ENCODE results near the gene NELFE. TPM values are rescaled to one million over a fixed set of nuclear protein-coding genes. Genes with fewer than 3 reads are reported as not detected.
"Not testable (repeated sequence)": the region's sequence is repeated elsewhere in the genome, so short reads cannot be mapped to it uniquely, and the experiment has no call there.

NELFE gene
- total RNA-seq, 2 donors from 2014 or later = 40.0 to 81.7 TPM

DNA sequence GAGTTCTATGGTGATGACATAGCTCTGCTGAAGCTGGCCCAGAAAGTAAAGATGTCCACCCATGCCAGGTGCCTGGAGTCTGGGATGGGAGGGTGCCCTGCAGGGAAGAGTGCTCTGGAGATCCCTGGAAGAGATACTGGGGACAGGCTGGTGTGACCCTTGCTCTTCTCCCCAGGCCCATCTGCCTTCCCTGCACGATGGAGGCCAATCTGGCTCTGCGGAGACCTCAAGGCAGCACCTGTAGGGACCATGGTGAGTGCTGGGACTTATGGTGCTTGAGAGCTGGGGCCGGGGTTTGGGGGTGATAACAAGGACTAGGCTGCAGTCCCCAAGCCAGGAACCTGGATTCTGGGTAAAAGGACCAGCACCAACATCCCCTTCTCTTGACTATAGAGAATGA is 15.0 kb downstream of the NELFE start:
- H3K4me3 ChIP-seq = no peak overlapping the region
- H3K4me1 ChIP-seq = peaks cover 0 to 20% of the 10 kb centered on the region in 2 donors
- no peaks in the 10 kb centered on the region for H3K36me3 ChIP-seq
- H3K9me3 ChIP-seq = no peaks in the 10 kb centered on the region
- no peaks in the 10 kb centered on the region for H3K27me3 ChIP-seq
- TF ChIP-seq, protein P1, sequence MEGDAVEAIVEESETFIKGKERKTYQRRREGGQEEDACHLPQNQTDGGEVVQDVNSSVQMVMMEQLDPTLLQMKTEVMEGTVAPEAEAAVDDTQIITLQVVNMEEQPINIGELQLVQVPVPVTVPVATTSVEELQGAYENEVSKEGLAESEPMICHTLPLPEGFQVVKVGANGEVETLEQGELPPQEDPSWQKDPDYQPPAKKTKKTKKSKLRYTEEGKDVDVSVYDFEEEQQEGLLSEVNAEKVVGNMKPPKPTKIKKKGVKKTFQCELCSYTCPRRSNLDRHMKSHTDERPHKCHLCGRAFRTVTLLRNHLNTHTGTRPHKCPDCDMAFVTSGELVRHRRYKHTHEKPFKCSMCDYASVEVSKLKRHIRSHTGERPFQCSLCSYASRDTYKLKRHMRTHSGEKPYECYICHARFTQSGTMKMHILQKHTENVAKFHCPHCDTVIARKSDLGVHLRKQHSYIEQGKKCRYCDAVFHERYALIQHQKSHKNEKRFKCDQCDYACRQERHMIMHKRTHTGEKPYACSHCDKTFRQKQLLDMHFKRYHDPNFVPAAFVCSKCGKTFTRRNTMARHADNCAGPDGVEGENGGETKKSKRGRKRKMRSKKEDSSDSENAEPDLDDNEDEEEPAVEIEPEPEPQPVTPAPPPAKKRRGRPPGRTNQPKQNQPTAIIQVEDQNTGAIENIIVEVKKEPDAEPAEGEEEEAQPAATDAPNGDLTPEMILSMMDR (IDR thresholded peaks at IDR 0.05) = no peak
- no peak for DNase-seq (ENCODE audit: low spot score)
- H3K27ac ChIP-seq = no peak overlapping the region

DNA sequence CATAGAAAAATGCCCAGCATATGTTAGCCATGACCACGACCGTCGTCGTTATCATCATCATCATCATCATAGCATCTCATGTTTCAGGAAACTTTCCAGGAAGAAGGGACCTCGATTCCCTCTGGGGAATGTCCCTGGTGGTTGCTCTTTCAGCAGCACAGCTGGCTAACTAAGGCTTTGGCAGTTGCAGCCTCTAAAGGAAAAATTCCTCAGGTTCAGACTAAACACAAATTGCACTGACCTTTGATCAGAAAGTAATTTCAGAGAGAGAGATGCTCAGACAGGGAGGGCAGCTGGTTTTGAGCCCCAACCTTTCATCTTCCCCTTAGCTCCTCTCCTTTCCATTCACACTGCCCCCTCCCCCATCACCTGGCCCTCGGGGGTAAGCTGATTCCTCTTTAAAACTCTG is 18.5 kb downstream of the NELFE start:
- H3K4me1 ChIP-seq = peaks cover 0 to 7% of the 10 kb centered on the region in 2 donors
- no peak for DNase-seq (ENCODE audit: low spot score)
- no peak overlapping the region for H3K4me3 ChIP-seq
- no peaks in the 10 kb centered on the region for H3K9me3 ChIP-seq
- H3K27ac ChIP-seq = no peak overlapping the region
- TF ChIP-seq, protein P1 (IDR thresholded peaks at IDR 0.05) = no peak
- H3K27me3 ChIP-seq = no peaks in the 10 kb centered on the region
- no peaks in the 10 kb centered on the region for H3K36me3 ChIP-seq

DNA sequence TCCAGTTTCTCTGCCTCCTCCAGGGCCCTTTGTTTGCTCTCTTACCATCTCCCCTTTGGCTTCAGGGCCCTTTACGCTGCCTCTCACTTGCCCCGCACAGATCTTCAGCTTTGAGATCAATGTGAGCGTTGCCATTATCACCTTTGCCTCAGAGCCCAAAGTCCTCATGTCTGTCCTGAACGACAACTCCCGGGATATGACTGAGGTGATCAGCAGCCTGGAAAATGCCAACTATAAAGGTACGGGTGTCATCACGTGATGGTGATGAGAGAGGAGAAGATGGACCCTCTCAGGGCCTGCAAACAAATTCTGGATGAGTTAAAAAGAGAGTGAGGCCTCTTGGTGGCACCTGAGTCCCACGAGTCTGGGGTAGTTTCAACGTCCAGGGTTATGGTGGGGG is 22.9 kb downstream of the NELFE start:
- Histone ChIP-seq H3K27ac (no peak overlapping the region), H3K4me1 (no peaks in the 10 kb centered on the region), H3K9me3 (no peaks in the 10 kb centered on the region), H3K36me3 (no peaks in the 10 kb centered on the region), H3K27me3 (no peaks in the 10 kb centered on the region), H3K4me3 (no peak overlapping the region)
- TF ChIP-seq, protein P1 (IDR thresholded peaks at IDR 0.05) = no peak
- DNase-seq (ENCODE audit: low spot score) = no peak

DNA sequence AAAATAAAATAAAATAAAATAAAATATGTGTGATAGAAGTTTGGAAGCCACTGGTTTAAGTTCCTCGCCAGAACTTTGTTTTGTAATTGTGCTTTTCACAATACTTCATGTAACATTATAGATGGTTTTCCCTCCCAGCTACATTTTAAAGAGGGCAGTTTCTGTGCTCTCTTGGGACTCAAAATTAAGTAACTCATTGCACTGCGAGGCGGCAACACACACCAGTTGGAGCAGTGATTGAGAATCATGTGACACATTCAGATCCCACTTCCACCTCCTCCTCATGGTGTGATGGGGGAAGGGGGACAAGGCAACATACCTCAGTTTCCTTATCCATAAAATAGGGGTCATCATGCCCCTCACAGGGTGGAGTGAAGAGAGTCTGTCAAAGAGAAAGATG is 23.8 kb downstream of the NELFE start:
- Histone ChIP-seq H3K27me3 (no peaks in the 10 kb centered on the region), H3K36me3 (no peaks in the 10 kb centered on the region), H3K4me3 (no peak overlapping the region), H3K27ac (no peak overlapping the region), H3K9me3 (no peaks in the 10 kb centered on the region), H3K4me1 (no peaks in the 10 kb centered on the region)
- TF ChIP-seq, protein P1 (IDR thresholded peaks at IDR 0.05) = no peak
- no peak for DNase-seq (ENCODE audit: low spot score)

DNA sequence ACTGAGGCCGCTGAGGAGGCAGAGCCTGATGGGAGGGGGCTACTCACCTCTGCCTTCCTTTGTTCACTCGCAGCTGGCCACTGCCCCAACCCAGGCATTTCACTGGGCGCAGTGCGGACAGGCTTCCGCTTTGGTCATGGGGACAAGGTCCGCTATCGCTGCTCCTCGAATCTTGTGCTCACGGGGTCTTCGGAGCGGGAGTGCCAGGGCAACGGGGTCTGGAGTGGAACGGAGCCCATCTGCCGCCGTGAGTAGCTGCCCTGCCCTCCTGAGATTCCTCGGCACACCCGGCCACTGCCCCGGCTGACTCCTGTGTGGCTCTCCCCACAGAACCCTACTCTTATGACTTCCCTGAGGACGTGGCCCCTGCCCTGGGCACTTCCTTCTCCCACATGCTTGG is 25.2 kb downstream of the NELFE start:
- H3K4me1 ChIP-seq = no peaks in the 10 kb centered on the region
- H3K9me3 ChIP-seq = no peaks in the 10 kb centered on the region
- TF ChIP-seq, protein P1 (IDR thresholded peaks at IDR 0.05) = no peak
- DNase-seq (ENCODE audit: low spot score) = no peak
- no peak overlapping the region for H3K4me3 ChIP-seq
- no peaks in the 10 kb centered on the region for H3K36me3 ChIP-seq
- no peak overlapping the region for H3K27ac ChIP-seq
- no peaks in the 10 kb centered on the region for H3K27me3 ChIP-seq

DNA sequence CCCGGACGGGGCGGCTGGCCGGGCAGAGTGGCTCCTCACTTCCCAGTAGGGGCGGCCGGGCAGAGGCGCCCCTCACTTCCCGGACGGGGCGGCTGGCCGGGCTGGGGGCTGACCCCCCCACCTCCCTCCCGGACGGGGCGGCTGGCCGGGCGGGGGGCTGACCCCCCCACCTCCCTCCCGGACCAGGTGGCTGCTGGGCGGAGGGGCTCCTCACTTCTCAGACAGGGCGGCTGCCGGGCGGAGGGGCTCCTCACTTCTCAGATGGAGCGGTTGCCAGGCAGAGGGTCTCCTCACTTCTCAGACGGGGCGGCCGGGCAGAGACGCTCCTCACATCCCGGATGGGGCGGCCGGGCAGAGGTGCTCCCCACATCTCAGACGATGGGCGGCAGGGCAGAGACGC is 26.6 kb downstream of the NELFE start:
- not testable (repeated sequence) for H3K27ac ChIP-seq; H3K4me3 ChIP-seq; H3K36me3 ChIP-seq; DNase-seq (ENCODE audit: low spot score); H3K4me1 ChIP-seq; H3K27me3 ChIP-seq; H3K9me3 ChIP-seq

Measured in right atrium auricular region (tissue), 2 donors.